B cell (primary cell): ENCODE data around the gene ANKRD52.

ENCODE experiments used
- EZH2 ChIP-seq: IDR thresholded peaks from 2 replicates; pipeline ENCODE4 v1.6.1; 2012; ENCODE audit warnings: borderline replicate concordance, low read depth, mild to moderate bottlenecking, moderate library complexity, low read length; ENCODE audit not compliant: insufficient read depth, poor library complexity, severe bottlenecking
- TF ChIP-seq, protein P1 (sequence below): fragments of 200-600 bp; IDR thresholded peaks from one replicate; pipeline ENCODE4 v1.8.0; 2022; ENCODE audit warnings: antibody characterized with exemption, mild to moderate bottlenecking

- TF ChIP-seq, protein P1, sequence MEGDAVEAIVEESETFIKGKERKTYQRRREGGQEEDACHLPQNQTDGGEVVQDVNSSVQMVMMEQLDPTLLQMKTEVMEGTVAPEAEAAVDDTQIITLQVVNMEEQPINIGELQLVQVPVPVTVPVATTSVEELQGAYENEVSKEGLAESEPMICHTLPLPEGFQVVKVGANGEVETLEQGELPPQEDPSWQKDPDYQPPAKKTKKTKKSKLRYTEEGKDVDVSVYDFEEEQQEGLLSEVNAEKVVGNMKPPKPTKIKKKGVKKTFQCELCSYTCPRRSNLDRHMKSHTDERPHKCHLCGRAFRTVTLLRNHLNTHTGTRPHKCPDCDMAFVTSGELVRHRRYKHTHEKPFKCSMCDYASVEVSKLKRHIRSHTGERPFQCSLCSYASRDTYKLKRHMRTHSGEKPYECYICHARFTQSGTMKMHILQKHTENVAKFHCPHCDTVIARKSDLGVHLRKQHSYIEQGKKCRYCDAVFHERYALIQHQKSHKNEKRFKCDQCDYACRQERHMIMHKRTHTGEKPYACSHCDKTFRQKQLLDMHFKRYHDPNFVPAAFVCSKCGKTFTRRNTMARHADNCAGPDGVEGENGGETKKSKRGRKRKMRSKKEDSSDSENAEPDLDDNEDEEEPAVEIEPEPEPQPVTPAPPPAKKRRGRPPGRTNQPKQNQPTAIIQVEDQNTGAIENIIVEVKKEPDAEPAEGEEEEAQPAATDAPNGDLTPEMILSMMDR, result no peak
- TF ChIP-seq EZH2, result no peak
Measured at GRCh38 chr12:56278905-56279304, 20.7 kb upstream of the ANKRD52 start.
